IMR-90 (cell line): ENCODE measurements around the gene PTPRN2. TPM values are rescaled to one million over a fixed set of nuclear protein-coding genes. Genes with fewer than 3 reads are reported as not detected.

Source experiments
- ATAC-seq: fragments of 200-7000 bp; cut with Tn5 transposase; 2 replicates; pipeline ENCODE4 v1.9.1; 2020; ENCODE audit warnings: low read depth, mild to moderate bottlenecking, moderate library complexity
- BruUV-seq: library from RNA; stranded (reverse); fragments of 400-500 nt; replicated peaks from 2 replicates; lab custom pipeline; 2021; lab: Mats Ljungman, UMichigan
- CTCF ChIA-PET: fragments of 300-600 bp; formaldehyde crosslinking; extraction: SDS; loops from one replicate; lab custom pipeline; 2021; ENCODE audit warnings: antibody characterized with exemption; lab: Yijun Ruan, JAX
- POLR2A ChIA-PET: fragments of 300-600 bp; sonication (Branson Sonifier 250); formaldehyde crosslinking; loops from one replicate; lab custom pipeline; 2022; ENCODE audit warnings: antibody characterized with exemption; ENCODE audit not compliant: unreplicated experiment; lab: Charles Lee
- DNase-seq: peaks from one replicate; pipeline ENCODE4 v3.0.0; 2013
- H2AFZ ChIP-seq: replicated peaks from 2 replicates; pipeline ENCODE3; 2013; ENCODE audit warnings: low read length, mild to moderate bottlenecking; ENCODE audit not compliant: poor library complexity
- H2AK5ac ChIP-seq: 2 replicates; pipeline ENCODE4 v1.6.1; 2013; ENCODE audit warnings: low read depth, low read length, inconsistent platforms
- H2AK9ac ChIP-seq: replicated peaks from 2 replicates; pipeline ENCODE3; 2013; ENCODE audit warnings: mild to moderate bottlenecking, low read depth, low read length, moderate library complexity; ENCODE audit not compliant: poor library complexity
- H2BK120ac ChIP-seq: 2 replicates; pipeline ENCODE4 v1.6.1; 2013; ENCODE audit warnings: low read depth, low read length, inconsistent platforms
- H2BK15ac ChIP-seq: 3 replicates; pipeline ENCODE4 v1.6.1; 2013; ENCODE audit warnings: low read depth, low read length, inconsistent platforms
- H2BK20ac ChIP-seq: 2 replicates; pipeline ENCODE4 v1.6.1; 2013; ENCODE audit warnings: low read depth, mild to moderate bottlenecking, inconsistent platforms, low read length, moderate library complexity
- H2BK5ac ChIP-seq: 2 replicates; pipeline ENCODE4 v1.6.1; 2013; ENCODE audit warnings: mild to moderate bottlenecking, low read depth, low read length, inconsistent platforms; ENCODE audit not compliant: poor library complexity, severe bottlenecking
- H3K14ac ChIP-seq: replicated peaks from 2 replicates; pipeline ENCODE4 v1.6.1; 2013; ENCODE audit warnings: low read depth, low read length, inconsistent platforms
- H3K18ac ChIP-seq: 2 replicates; pipeline ENCODE4 v1.6.1; 2013; ENCODE audit warnings: low read depth, low read length, control low read depth
- H3K23ac ChIP-seq: 2 replicates; pipeline ENCODE4 v1.6.1; 2013; ENCODE audit warnings: low read depth, low read length, inconsistent platforms
- H3K27ac ChIP-seq: 2 replicates; pipeline ENCODE4 v1.5.1; 2013; ENCODE audit warnings: mild to moderate bottlenecking, control low read depth, low read length; ENCODE audit not compliant: insufficient read depth
- H3K27me3 ChIP-seq: 2 replicates; pipeline ENCODE4 v1.6.1; 2013; ENCODE audit warnings: low read length; ENCODE audit not compliant: control insufficient read depth, insufficient read depth
- H3K36me3 ChIP-seq: 2 replicates; pipeline ENCODE4 v1.6.1; 2013; ENCODE audit warnings: low read length, mixed read lengths; ENCODE audit not compliant: control insufficient read depth, insufficient read depth
- H3K4ac ChIP-seq: 2 replicates; pipeline ENCODE4 v1.6.1; 2013; ENCODE audit warnings: low read depth, low read length, inconsistent platforms
- H3K4me1 ChIP-seq: 2 replicates; pipeline ENCODE4 v1.6.1; 2013; ENCODE audit warnings: low read length, mixed read lengths; ENCODE audit not compliant: control insufficient read depth, insufficient read depth
- H3K4me2 ChIP-seq: 2 replicates; pipeline ENCODE4 v1.6.1; 2013; ENCODE audit warnings: low read depth, mild to moderate bottlenecking, control low read depth, low read length, moderate library complexity
- H3K4me3 ChIP-seq: 2 replicates; pipeline ENCODE4 v1.5.1; 2013; ENCODE audit warnings: low read depth, mild to moderate bottlenecking, control low read depth, low read length, moderate library complexity; ENCODE audit not compliant: insufficient read depth
- H3K56ac ChIP-seq: 2 replicates; pipeline ENCODE4 v1.6.1; 2013; ENCODE audit warnings: low read length, inconsistent platforms; ENCODE audit not compliant: insufficient read depth; ENCODE audit errors: extremely low read depth
- H3K79me1 ChIP-seq, 2 experiments: 2 replicates each; pipeline ENCODE4 v1.6.1; 2013; ENCODE audit warnings: low read length in 2 of 2, inconsistent platforms in 1 of 2, low read depth in 1 of 2
- H3K9ac ChIP-seq: 2 replicates; pipeline ENCODE4 v1.6.1; 2013; ENCODE audit warnings: low read depth, low read length, control low read depth
- H3K9me1 ChIP-seq: 2 replicates; pipeline ENCODE4 v1.6.1; 2013; ENCODE audit warnings: low read length, inconsistent platforms; ENCODE audit not compliant: insufficient read depth
- H3K9me3 ChIP-seq: 2 replicates; pipeline ENCODE4 v1.6.1; 2013; ENCODE audit warnings: low read length; ENCODE audit not compliant: control insufficient read depth, insufficient read depth
- H4K20me1 ChIP-seq: 2 replicates; pipeline ENCODE4 v1.6.1; 2013; ENCODE audit warnings: low read length, inconsistent platforms; ENCODE audit not compliant: insufficient read depth
- H4K5ac ChIP-seq: 2 replicates; pipeline ENCODE4 v1.6.1; 2013; ENCODE audit warnings: mild to moderate bottlenecking, low read depth, low read length, control low read depth
- H4K8ac ChIP-seq, 2 experiments: 2 replicates each; pipeline ENCODE4 v1.6.1; 2013; ENCODE audit warnings: low read depth in 2 of 2, low read length in 2 of 2, control low read depth in 1 of 2, inconsistent platforms in 1 of 2
- H4K91ac ChIP-seq: 2 replicates; pipeline ENCODE4 v1.6.1; 2013; ENCODE audit warnings: low read depth, low read length, inconsistent platforms; ENCODE audit not compliant: insufficient read depth
- BHLHE40 ChIP-seq: fragments of 150-350 bp; IDR thresholded peaks from 2 replicates; pipeline ENCODE4 v1.6.1; 2016; ENCODE audit warnings: mild to moderate bottlenecking, low read depth, low read length
- CEBPB ChIP-seq: IDR thresholded peaks from 2 replicates; pipeline ENCODE4 v1.6.1; 2012; ENCODE audit warnings: low read depth, low read length, improper control_type of control experiment
- CHD1 ChIP-seq: IDR thresholded peaks from 2 replicates; pipeline ENCODE4 v1.6.1; 2012; ENCODE audit warnings: low read depth, low read length, improper control_type of control experiment
- FOS ChIP-seq: fragments of 150-350 bp; IDR thresholded peaks from 2 replicates; pipeline ENCODE4 v1.6.1; 2016; ENCODE audit warnings: low read depth, low read length
- MAFK ChIP-seq: IDR thresholded peaks from 2 replicates; pipeline ENCODE4 v1.6.1; 2012; ENCODE audit warnings: low read depth, low read length, improper control_type of control experiment
- MAZ ChIP-seq: IDR thresholded peaks from 2 replicates; pipeline ENCODE4 v1.6.1; 2012; ENCODE audit warnings: low read depth, mild to moderate bottlenecking, low read length, improper control_type of control experiment, moderate library complexity, borderline replicate concordance
- MXI1 ChIP-seq: IDR thresholded peaks from 2 replicates; pipeline ENCODE4 v1.6.1; 2012; ENCODE audit warnings: low read depth, mild to moderate bottlenecking, low read length, moderate library complexity, borderline replicate concordance
- NFE2L2 ChIP-seq: fragments of 150-350 bp; IDR thresholded peaks from 2 replicates; pipeline ENCODE4 v1.6.1; 2016; ENCODE audit warnings: low read depth, mild to moderate bottlenecking, low read length
- POLR2A ChIP-seq: IDR thresholded peaks from 2 replicates; pipeline ENCODE4 v1.6.1; 2012; ENCODE audit warnings: mild to moderate bottlenecking, low read depth, low read length
- RAD21 ChIP-seq: IDR thresholded peaks from 2 replicates; pipeline ENCODE4 v1.6.1; 2012; ENCODE audit warnings: low read length, improper control_type of control experiment
- RCOR1 ChIP-seq: IDR thresholded peaks from 2 replicates; pipeline ENCODE4 v1.6.1; 2012; ENCODE audit warnings: mild to moderate bottlenecking, low read length, improper control_type of control experiment; ENCODE audit not compliant: insufficient replicate concordance
- RFX5 ChIP-seq: IDR thresholded peaks from 2 replicates; pipeline ENCODE4 v1.8.0; 2012; ENCODE audit warnings: low read depth, mild to moderate bottlenecking, low read length, moderate library complexity
- SMC3 ChIP-seq: fragments of 150-350 bp; IDR thresholded peaks from 2 replicates; pipeline ENCODE4 v1.6.1; 2016; ENCODE audit warnings: low read depth, mild to moderate bottlenecking, antibody characterized with exemption, low read length, moderate library complexity
- WGBS, 2 experiments: methylation state at CpG; one replicate each; pipeline versions ENCODE4 v1.1.5 to v1.1.7; 2013; ENCODE audit warnings: missing lambda C conversion rate in 2 of 2; ENCODE audit not compliant: insufficient read length in 1 of 2; ENCODE audit errors: extremely low coverage in 2 of 2; 5-methylcytosine and 5-hydroxymethylcytosine counted together
- dilution Hi-C: fragments of 300-500 bp; cut with HindIII; formaldehyde crosslinking; loops from one replicate; pipeline ENCODE4 v1.14.3; 2018; ENCODE audit warnings: low sequenced_read_pairs; ENCODE audit not compliant: unreplicated experiment
- in situ Hi-C: fragments of 300-500 bp; cut with MboI; formaldehyde crosslinking; loops from 3 replicates; pipeline ENCODE4 v1.14.3; 2019; ENCODE audit warnings: low sequenced_read_pairs, inconsistent platforms, mixed read lengths
- intact Hi-C: fragments of 100-400 bp; cut with micrococcal nuclease; formaldehyde crosslinking; loops from 2 replicates; pipeline ENCODE4 v1.10.0; 2022
- polyA plus RNA-seq, 3 experiments: library from polyadenylated mRNA; depleted of rRNA; stranded (reverse); fragments of >200 nt; gene quantifications; 2 replicates each; pipeline ENCODE4 v1.2.3, GENCODE V29; 2012; ENCODE audit warnings: low replicate concordance in 1 of 3
- total RNA-seq: library from RNA; depleted of rRNA; stranded (reverse); fragments of >200 nt; gene quantifications from 2 replicates; pipeline ENCODE4 v1.2.3, GENCODE V29; 2012
- TF ChIP-seq, protein P1 (sequence below): fragments of 150-350 bp; IDR thresholded peaks from 2 replicates; pipeline ENCODE4 v1.6.1; 2017; ENCODE audit warnings: mild to moderate bottlenecking, antibody characterized with exemption, low read length, low read depth
- TF ChIP-seq, protein P2 (sequence below): fragments of 150-350 bp; IDR thresholded peaks from 2 replicates; pipeline ENCODE4 v1.6.1; 2016; ENCODE audit warnings: low read depth, mild to moderate bottlenecking, low read length, moderate library complexity, borderline replicate concordance
- TF ChIP-seq, protein P3 (sequence below): conservative IDR thresholded peaks from 2 replicates; pipeline ENCODE4 v1.5.1; 2012; ENCODE audit warnings: mild to moderate bottlenecking, low read depth, low read length, improper control_type of control experiment

PTPRN2 gene
- total and polyA plus RNA-seq, 2 of the 4 experiments (the other 2 are of a cell fraction): 0.03 TPM; not detected in 1

DNA sequence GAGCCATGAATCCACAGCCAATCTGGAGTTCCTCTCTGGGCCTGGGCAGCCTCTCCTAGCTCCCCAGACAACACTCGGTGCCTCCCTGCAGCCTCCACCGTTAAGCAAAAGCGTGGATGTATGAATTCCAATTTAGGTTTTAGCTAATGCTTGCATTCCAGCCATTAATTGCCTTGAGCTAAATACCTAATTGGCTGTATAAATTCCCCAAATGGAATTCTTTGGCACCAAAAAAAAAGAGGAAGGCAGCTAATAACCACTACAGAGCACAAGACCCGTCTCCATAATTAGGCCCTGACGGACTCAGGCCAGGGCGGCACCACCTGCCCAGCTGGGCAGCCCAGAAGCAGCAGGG, 140.5 kb downstream of the PTPRN2 start:
- no peak overlapping the region for H4K5ac ChIP-seq
- CTCF ChIA-PET: no interaction called here
- H2AK9ac ChIP-seq: no peak overlapping the region
- no peak overlapping the region for H4K91ac ChIP-seq
- H3K9me3 ChIP-seq: peaks cover 64% of the 10 kb centered on the region
- intact Hi-C loops (no loop called here), in situ Hi-C loops (no loop called here), dilution Hi-C loops (no loop called here)
- no peak for ATAC-seq
- no peak overlapping the region for H3K4me3 ChIP-seq
- no peak overlapping the region for H2AK5ac ChIP-seq
- no peak overlapping the region for H4K8ac ChIP-seq
- H3K4me1 ChIP-seq: no peaks in the 10 kb centered on the region
- no peak overlapping the region for H3K4me2 ChIP-seq
- no peak overlapping the region for H3K4ac ChIP-seq
- WGBS, 2 experiments: no CpG with 5 or more reads among the region's 6 CpGs
- TF ChIP-seq FOS (no peak), MAFK (no peak), MXI1 (no peak), RAD21 (no peak), CEBPB (no peak), CHD1 (no peak), MAZ (no peak), SMC3 (no peak), BHLHE40 (no peak), RFX5 (no peak), NFE2L2 (no peak), RCOR1 (no peak), POLR2A (no peak)
- TF ChIP-seq, protein P1, sequence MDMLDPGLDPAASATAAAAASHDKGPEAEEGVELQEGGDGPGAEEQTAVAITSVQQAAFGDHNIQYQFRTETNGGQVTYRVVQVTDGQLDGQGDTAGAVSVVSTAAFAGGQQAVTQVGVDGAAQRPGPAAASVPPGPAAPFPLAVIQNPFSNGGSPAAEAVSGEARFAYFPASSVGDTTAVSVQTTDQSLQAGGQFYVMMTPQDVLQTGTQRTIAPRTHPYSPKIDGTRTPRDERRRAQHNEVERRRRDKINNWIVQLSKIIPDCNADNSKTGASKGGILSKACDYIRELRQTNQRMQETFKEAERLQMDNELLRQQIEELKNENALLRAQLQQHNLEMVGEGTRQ: no peak
- TF ChIP-seq, protein P2, sequence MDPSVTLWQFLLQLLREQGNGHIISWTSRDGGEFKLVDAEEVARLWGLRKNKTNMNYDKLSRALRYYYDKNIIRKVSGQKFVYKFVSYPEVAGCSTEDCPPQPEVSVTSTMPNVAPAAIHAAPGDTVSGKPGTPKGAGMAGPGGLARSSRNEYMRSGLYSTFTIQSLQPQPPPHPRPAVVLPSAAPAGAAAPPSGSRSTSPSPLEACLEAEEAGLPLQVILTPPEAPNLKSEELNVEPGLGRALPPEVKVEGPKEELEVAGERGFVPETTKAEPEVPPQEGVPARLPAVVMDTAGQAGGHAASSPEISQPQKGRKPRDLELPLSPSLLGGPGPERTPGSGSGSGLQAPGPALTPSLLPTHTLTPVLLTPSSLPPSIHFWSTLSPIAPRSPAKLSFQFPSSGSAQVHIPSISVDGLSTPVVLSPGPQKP: no peak
- TF ChIP-seq, protein P3, sequence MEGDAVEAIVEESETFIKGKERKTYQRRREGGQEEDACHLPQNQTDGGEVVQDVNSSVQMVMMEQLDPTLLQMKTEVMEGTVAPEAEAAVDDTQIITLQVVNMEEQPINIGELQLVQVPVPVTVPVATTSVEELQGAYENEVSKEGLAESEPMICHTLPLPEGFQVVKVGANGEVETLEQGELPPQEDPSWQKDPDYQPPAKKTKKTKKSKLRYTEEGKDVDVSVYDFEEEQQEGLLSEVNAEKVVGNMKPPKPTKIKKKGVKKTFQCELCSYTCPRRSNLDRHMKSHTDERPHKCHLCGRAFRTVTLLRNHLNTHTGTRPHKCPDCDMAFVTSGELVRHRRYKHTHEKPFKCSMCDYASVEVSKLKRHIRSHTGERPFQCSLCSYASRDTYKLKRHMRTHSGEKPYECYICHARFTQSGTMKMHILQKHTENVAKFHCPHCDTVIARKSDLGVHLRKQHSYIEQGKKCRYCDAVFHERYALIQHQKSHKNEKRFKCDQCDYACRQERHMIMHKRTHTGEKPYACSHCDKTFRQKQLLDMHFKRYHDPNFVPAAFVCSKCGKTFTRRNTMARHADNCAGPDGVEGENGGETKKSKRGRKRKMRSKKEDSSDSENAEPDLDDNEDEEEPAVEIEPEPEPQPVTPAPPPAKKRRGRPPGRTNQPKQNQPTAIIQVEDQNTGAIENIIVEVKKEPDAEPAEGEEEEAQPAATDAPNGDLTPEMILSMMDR: no peak
- H3K56ac ChIP-seq: no peak overlapping the region
- no peaks in the 10 kb centered on the region for H3K9me1 ChIP-seq
- POLR2A ChIA-PET: no interaction called here
- DNase-seq: no peak
- no peak overlapping the region for H3K27ac ChIP-seq
- BruUV-seq: no TSS peak
- H3K14ac ChIP-seq: no peak overlapping the region
- H3K27me3 ChIP-seq: no peaks in the 10 kb centered on the region
- no peak overlapping the region for H2BK20ac ChIP-seq
- no peak overlapping the region for H3K23ac ChIP-seq
- no peaks in the 10 kb centered on the region for H3K79me1 ChIP-seq
- no peaks in the 10 kb centered on the region for H4K20me1 ChIP-seq
- no peaks in the 10 kb centered on the region for H3K36me3 ChIP-seq
- H2BK5ac ChIP-seq: no peak overlapping the region
- no peak overlapping the region for H3K18ac ChIP-seq
- no peak overlapping the region for H2BK120ac ChIP-seq
- H2AFZ ChIP-seq: no peak overlapping the region
- no peak overlapping the region for H2BK15ac ChIP-seq
- no peak overlapping the region for H3K9ac ChIP-seq
